ENCODE results near the gene C13orf46. TPM values are rescaled to one million over a fixed set of nuclear protein-coding genes. Genes with fewer than 3 reads are reported as not detected.

Gene C13orf46
- total and polyA plus RNA-seq, 10 donors: 0.09 to 4.2 (median 1.2) TPM

DNA sequence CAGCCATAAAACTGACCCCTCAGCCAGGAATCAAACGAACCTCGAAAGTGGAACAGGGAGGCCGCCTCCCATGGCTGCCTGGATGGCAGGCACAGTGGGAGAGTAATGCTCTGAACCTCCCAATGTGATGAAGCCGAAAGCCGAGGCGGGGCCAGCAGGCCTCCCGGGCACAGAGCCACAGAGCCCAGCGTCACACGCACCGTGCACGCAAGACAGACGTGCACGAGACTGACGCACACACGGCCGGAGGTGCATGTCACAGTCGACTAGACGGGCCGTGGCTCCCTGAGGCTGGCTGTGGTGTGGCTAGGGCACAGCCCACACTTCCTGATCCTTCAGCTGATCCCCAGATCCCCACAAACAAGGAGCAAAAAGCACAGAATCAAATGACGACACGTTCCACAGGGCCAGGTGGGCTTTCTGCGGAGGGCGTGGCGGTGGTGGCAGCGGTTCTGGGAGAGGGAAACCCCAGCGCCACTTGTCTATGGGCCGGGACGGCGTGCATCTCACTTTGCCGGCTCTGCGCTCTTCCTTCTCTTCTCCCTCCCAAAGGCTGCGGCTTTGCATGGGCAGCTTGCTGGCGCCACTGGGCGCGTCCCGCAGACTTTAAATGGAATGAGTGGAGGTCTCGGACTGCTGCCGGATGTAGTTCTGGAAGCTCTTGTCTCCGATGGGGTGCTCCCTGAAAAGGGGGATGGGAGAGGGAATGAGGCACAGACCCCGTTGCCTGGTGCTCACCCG, 5.0 kb upstream of the C13orf46 start:
- H3K9me3 ChIP-seq: no peaks in the 10 kb centered on the region
- peaks cover 0 to 6% (median 0%) of the 10 kb centered on the region in 6 donors for H3K4me1 ChIP-seq
- intact Hi-C loops (cut with DNase I; ENCODE audit: low total_unique reads): no loop called here
- H3K27ac ChIP-seq: no peak overlapping the region
- peak; percentile 71 for DNase-seq
- peaks cover 0 to 87% (median 68%) of the 10 kb centered on the region in 6 donors for H3K36me3 ChIP-seq
- no peaks in the 10 kb centered on the region for H3K27me3 ChIP-seq (replicated peaks in 1 of 7)
- TF ChIP-seq, protein P1, sequence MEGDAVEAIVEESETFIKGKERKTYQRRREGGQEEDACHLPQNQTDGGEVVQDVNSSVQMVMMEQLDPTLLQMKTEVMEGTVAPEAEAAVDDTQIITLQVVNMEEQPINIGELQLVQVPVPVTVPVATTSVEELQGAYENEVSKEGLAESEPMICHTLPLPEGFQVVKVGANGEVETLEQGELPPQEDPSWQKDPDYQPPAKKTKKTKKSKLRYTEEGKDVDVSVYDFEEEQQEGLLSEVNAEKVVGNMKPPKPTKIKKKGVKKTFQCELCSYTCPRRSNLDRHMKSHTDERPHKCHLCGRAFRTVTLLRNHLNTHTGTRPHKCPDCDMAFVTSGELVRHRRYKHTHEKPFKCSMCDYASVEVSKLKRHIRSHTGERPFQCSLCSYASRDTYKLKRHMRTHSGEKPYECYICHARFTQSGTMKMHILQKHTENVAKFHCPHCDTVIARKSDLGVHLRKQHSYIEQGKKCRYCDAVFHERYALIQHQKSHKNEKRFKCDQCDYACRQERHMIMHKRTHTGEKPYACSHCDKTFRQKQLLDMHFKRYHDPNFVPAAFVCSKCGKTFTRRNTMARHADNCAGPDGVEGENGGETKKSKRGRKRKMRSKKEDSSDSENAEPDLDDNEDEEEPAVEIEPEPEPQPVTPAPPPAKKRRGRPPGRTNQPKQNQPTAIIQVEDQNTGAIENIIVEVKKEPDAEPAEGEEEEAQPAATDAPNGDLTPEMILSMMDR (IDR thresholded peaks at IDR 0.05 in 8 of 11, conservative IDR thresholded peaks at IDR 0.05 in 3 of 11): no peak
- peak in 1 of 3 donors; percentile 72 for TF ChIP-seq POLR2AphosphoS5 (IDR thresholded peaks at IDR 0.05)
- TF ChIP-seq POLR2A (IDR thresholded peaks at IDR 0.05): no peak
- WGBS, 5 donors: 90 to 97% (median 93%) methylated on average over 34 to 41 of the region's 41 CpGs
- H3K4me3 ChIP-seq: no peak overlapping the region

DNA sequence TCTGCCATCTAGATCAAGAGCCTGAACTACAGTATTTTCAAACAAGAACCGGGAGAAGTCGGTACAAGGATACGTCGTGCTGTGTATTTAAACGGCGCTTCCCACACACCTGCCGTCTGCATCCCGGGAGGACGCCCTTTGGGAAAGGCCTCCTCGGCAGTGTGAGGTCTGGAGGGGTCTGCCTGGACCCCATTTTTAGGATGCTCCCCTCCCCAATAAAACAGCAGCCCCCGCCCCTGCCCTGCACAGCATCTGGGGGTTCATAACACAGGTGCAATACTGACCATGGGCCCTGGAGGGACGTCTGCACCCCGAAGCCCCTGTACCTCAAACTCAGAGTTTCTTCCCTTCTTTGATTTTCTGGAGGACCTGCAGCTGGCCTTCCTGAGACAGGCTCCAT, 4.1 kb upstream of the C13orf46 start:
- TF ChIP-seq, protein P1 (IDR thresholded peaks at IDR 0.05 in 8 of 11, conservative IDR thresholded peaks at IDR 0.05 in 3 of 11): no peak
- TF ChIP-seq POLR2AphosphoS5 (IDR thresholded peaks at IDR 0.05) (no peak), POLR2A (IDR thresholded peaks at IDR 0.05) (no peak)
- H3K4me3 ChIP-seq: no peak overlapping the region
- DNase-seq: no peak
- intact Hi-C loops (cut with DNase I; ENCODE audit: low total_unique reads): no loop called here
- no peaks in the 10 kb centered on the region for H3K27me3 ChIP-seq (replicated peaks in 1 of 7)
- no peaks in the 10 kb centered on the region for H3K9me3 ChIP-seq
- 91 to 95% (median 91%) methylated on average over 13 of the region's 13 CpGs for WGBS, 5 donors
- no peak overlapping the region for H3K27ac ChIP-seq
- peaks cover 0 to 6% (median 0%) of the 10 kb centered on the region in 6 donors for H3K4me1 ChIP-seq
- peaks cover 0 to 96% (median 73%) of the 10 kb centered on the region in 6 donors for H3K36me3 ChIP-seq

DNA sequence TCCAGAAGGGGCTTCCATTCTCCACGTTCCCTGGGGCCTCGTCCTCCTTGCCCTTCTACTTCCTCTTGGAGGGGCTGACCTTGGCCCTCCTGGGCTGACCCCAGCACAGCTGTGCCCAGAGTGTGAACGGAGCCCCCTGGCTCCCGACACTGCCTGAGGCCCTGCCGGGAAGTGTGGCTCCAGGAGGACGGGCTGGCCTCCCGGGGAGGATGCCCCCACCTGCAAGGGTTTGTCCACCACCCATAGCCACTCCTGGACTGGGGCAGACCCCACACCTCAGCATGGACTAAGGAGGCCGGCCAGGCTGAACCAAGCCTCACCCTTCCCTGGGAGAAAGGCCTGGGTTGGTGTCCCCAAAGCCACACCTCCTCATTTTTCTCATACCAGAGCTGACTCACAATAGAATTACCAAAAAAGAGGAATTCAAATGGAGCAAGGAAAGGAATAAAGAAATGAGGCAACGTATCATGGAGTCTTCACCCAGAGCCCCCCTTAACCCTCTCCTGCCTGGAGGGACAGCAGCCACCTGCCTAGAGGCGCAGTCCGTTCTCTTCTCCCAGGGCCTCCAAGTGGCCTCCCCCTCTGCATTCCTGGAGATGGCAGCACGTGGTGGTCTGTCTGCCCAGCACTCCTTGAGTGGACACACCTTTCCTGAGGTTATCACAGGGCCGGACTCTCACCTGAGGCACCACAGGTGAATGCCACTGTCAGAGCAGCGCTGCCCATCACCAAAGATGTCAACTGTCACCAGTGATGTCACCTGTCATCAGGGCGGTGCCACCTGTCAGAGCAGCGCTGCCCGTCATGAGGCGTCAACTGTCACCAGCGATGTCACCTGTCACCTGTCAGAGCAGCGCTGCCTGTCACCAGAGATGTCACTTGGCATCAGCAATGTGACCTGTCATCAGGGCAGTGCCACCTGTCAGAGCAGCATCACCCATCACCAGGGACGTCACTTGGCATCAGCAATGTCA, 3.1 kb upstream of the C13orf46 start:
- no peak overlapping the region for H3K4me3 ChIP-seq
- WGBS, 5 donors: 75 to 90% (median 86%) methylated on average over 15 to 21 of the region's 21 CpGs
- no peak overlapping the region for H3K27ac ChIP-seq
- no peaks in the 10 kb centered on the region for H3K9me3 ChIP-seq
- no peaks in the 10 kb centered on the region for H3K27me3 ChIP-seq (replicated peaks in 1 of 7)
- intact Hi-C loops (cut with DNase I; ENCODE audit: low total_unique reads): no loop called here
- TF ChIP-seq, protein P1 (IDR thresholded peaks at IDR 0.05 in 8 of 11, conservative IDR thresholded peaks at IDR 0.05 in 3 of 11): no peak
- TF ChIP-seq POLR2AphosphoS5 (IDR thresholded peaks at IDR 0.05): no peak
- TF ChIP-seq POLR2A (IDR thresholded peaks at IDR 0.05): no peak
- peak; percentile 63 for DNase-seq
- H3K36me3 ChIP-seq: peaks cover 0 to 96% (median 68%) of the 10 kb centered on the region in 6 donors
- H3K4me1 ChIP-seq: peaks cover 0 to 6% (median 0%) of the 10 kb centered on the region in 6 donors
